Kidney (tissue), 14 donors: ENCODE measurements around the gene N4BP2L2. TPM values are rescaled to one million over a fixed set of nuclear protein-coding genes. Genes with fewer than 3 reads are reported as not detected.

Experiments used
- DNase-seq, 5 donors: peaks; one replicate each; pipeline ENCODE4 v3.0.0-alpha.2; 2013 to 2020
- FAIRE-seq: peaks from 2 replicates; lab custom pipeline; 2012; peaks lifted over from hg19 to GRCh38; lab: Jason Lieb, UNC
- H3K27ac ChIP-seq, 2 donors: one replicate each; pipeline ENCODE4 v1.7.0; 2013; ENCODE audit warnings: low read depth in 2 of 2, low read length in 2 of 2, inconsistent platforms in 1 of 2
- H3K27me3 ChIP-seq: one replicate; pipeline ENCODE4 v1.7.1; 2013; ENCODE audit warnings: low read length, inconsistent platforms; ENCODE audit not compliant: control insufficient read depth, insufficient read depth
- H3K36me3 ChIP-seq, 3 donors: one replicate each; pipeline versions ENCODE4 v1.7.0 to v1.7.1; 2013; ENCODE audit warnings: low read length in 3 of 3, control low read depth in 1 of 3, inconsistent platforms in 1 of 3; ENCODE audit not compliant: insufficient read depth in 3 of 3, control insufficient read depth in 2 of 3
- H3K4me1 ChIP-seq, 3 donors: one replicate each; pipeline versions ENCODE4 v1.7.0 to v1.7.1; 2013; ENCODE audit warnings: low read length in 3 of 3, inconsistent platforms in 1 of 3, low read depth in 1 of 3; ENCODE audit not compliant: control insufficient read depth in 2 of 3, insufficient read depth in 2 of 3
- H3K4me3 ChIP-seq, 3 donors: one replicate each; pipeline versions ENCODE4 v1.7.0 to v1.8.1; 2013; ENCODE audit warnings: low read length in 3 of 3, control low read depth in 1 of 3, inconsistent platforms in 1 of 3
- H3K9ac ChIP-seq, 3 donors: one replicate each; pipeline versions ENCODE4 v1.7.0 to v1.7.1; 2013; ENCODE audit warnings: low read length in 3 of 3, control low read depth in 1 of 3, inconsistent platforms in 1 of 3
- H3K9me3 ChIP-seq, 3 donors: one replicate each; pipeline versions ENCODE4 v1.7.0 to v1.7.1; 2013; ENCODE audit warnings: low read length in 3 of 3, control low read depth in 1 of 3, inconsistent platforms in 1 of 3; ENCODE audit not compliant: control insufficient read depth in 2 of 3, insufficient read depth in 1 of 3
- intact Hi-C: fragments of 100-400 bp; cut with DNase I; formaldehyde crosslinking; loops from one replicate; pipeline ENCODE4 v1.11.1; 2022
- polyA plus RNA-seq: library from polyadenylated mRNA; stranded (reverse); fragments of 350-450 nt; fragmentation: Illumina TruSeq; extraction: RNeasy Lipid Tissue Mini Kit (QIAGEN cat#74804); gene quantifications from one replicate; pipeline ENCODE4 v1.2.3, GENCODE V29; 2014; ENCODE audit warnings: low read depth, low replicate concordance; ENCODE audit not compliant: insufficient read depth
- total RNA-seq: library from RNA; stranded (reverse); fragmentation: NEBNext Ultra II Directional; extraction: Animal tissue kit (Norgen Biotek cat#: 25700); gene quantifications from one replicate; pipeline ENCODE4 v1.2.1, GENCODE V29; 2021
- TF ChIP-seq, protein P1 (sequence below): IDR thresholded peaks from 3 replicates; pipeline ENCODE4 v1.5.1; 2012; ENCODE audit warnings: mild to moderate bottlenecking, moderate library complexity, borderline replicate concordance; ENCODE audit not compliant: insufficient read depth; ENCODE audit errors: extremely low read depth
- donor health status: control.
- donor health status: control.
- donor health status: control.
- donor health status: control.
- donor health status: control.
- donor health status: DM: yes; HTN: yes; CAD: no.
- donor health status: Normal renal cell carcinoma (clear cell type).

The N4BP2L2 gene
- total and polyA plus RNA-seq, 2 donors from 2014 or later: 71.3 to 165 TPM

DNA sequence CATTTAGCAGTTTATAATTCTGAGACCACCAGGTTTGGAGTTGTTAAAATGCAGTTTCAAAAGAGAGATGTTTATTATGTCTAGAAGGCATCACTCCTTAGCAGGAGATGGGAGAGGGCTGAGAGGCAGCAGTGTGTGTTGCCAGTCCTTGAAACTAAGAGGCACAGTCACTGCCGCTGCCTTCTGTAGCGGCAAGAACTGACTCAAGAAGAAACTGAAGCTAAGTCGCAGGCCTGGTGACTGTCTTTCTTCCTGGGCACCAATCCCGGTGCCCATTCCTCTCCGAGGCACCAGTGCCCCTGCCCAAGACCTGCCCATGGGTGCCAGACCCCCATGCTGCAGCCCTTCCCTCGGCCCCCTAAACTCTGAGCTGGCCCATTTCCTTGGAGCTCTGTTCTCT, 130.7 kb downstream of the N4BP2L2 start:
- Histone ChIP-seq H3K36me3 (peaks cover 0 to 6% (median 2%) of the 10 kb centered on the region in 3 donors), H3K9me3 (no peaks in the 10 kb centered on the region), H3K4me1 (peaks cover 0 to 7% (median 0%) of the 10 kb centered on the region in 3 donors), H3K27ac (no peak overlapping the region), H3K4me3 (no peak overlapping the region), H3K9ac (no peak overlapping the region), H3K27me3 (no peaks in the 10 kb centered on the region)
- intact Hi-C loops: no loop called here
- TF ChIP-seq, protein P1, sequence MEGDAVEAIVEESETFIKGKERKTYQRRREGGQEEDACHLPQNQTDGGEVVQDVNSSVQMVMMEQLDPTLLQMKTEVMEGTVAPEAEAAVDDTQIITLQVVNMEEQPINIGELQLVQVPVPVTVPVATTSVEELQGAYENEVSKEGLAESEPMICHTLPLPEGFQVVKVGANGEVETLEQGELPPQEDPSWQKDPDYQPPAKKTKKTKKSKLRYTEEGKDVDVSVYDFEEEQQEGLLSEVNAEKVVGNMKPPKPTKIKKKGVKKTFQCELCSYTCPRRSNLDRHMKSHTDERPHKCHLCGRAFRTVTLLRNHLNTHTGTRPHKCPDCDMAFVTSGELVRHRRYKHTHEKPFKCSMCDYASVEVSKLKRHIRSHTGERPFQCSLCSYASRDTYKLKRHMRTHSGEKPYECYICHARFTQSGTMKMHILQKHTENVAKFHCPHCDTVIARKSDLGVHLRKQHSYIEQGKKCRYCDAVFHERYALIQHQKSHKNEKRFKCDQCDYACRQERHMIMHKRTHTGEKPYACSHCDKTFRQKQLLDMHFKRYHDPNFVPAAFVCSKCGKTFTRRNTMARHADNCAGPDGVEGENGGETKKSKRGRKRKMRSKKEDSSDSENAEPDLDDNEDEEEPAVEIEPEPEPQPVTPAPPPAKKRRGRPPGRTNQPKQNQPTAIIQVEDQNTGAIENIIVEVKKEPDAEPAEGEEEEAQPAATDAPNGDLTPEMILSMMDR: no peak
- FAIRE-seq (no peak), DNase-seq (no peak)

DNA sequence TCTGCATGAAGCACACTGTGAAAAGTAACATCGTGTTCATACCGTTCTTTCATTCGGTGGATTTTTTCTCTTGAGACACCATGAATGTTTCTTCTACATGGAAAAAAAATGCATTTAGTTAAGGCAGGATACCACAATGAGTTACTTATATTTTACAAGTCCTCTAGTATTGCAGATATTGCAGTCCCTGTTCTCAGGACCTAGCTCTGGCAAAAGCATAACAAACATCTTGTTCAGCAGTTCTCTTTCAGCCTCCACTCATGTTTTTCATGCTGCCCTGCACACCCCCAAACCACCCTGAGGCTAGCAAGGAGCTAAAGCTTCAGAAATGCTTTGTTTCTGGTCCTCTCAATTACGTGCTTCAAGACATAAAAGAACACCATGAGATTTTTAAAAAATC, 135.5 kb downstream of the N4BP2L2 start:
- H3K27me3 ChIP-seq: no peaks in the 10 kb centered on the region
- H3K36me3 ChIP-seq: peaks cover 0 to 6% (median 5%) of the 10 kb centered on the region in 3 donors
- FAIRE-seq (no peak), DNase-seq (no peak)
- intact Hi-C loops: no loop called here
- no peak overlapping the region for H3K27ac ChIP-seq
- TF ChIP-seq, protein P1: no peak
- H3K4me3 ChIP-seq: no peak overlapping the region
- no peaks in the 10 kb centered on the region for H3K9me3 ChIP-seq
- no peak overlapping the region for H3K9ac ChIP-seq
- H3K4me1 ChIP-seq: no peaks in the 10 kb centered on the region

DNA sequence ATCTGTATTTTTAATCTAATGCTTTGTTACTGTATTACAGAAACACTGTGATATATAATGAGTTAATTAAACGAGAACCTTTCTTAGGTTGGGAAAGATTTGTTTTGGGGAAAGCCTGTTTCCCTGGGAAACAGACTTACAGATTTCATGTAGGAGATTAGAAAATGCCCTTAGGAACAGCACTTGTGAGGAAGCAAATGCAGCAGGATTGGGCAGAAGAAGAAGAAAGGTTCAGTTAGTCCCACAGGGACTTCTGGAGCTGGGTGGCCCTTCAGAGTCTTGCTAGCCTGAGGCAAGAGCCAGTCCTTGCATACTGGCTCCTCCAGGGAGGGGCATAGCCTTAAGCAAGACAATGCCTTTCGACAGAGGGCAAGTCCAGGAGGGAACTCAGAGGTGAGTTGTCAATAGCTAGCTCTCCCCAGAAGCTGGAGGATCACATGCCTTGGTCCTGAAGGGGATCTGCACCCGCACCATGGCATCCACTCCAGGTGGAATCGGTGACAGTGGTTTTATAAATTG, 147.4 kb downstream of the N4BP2L2 start:
- no peak overlapping the region for H3K4me3 ChIP-seq
- intact Hi-C loops: no loop called here
- TF ChIP-seq, protein P1: no peak
- no peak overlapping the region for H3K9ac ChIP-seq
- FAIRE-seq: no peak
- H3K36me3 ChIP-seq: no peaks in the 10 kb centered on the region
- no peaks in the 10 kb centered on the region for H3K4me1 ChIP-seq
- DNase-seq: no peak
- H3K27me3 ChIP-seq: no peaks in the 10 kb centered on the region
- H3K9me3 ChIP-seq: no peaks in the 10 kb centered on the region
- H3K27ac ChIP-seq: no peak overlapping the region

- intact Hi-C loops: no loop called here
- FAIRE-seq (no peak), DNase-seq (no peak)
- Histone ChIP-seq H3K27ac (no peak overlapping the region), H3K27me3 (no peaks in the 10 kb centered on the region), H3K9ac (no peak overlapping the region), H3K36me3 (no peaks in the 10 kb centered on the region), H3K4me3 (no peak overlapping the region), H3K9me3 (no peaks in the 10 kb centered on the region), H3K4me1 (no peaks in the 10 kb centered on the region)
- TF ChIP-seq, protein P1: no peak
These were observed 148.1 kb downstream of the N4BP2L2 start for GRCh38 chr13:32390484-32390883.
